Prostate gland (tissue), 2 donors: ENCODE results near the gene HDAC4.

Experiments used
- POLR2A ChIP-seq: fragments of 450-650 bp; IDR thresholded peaks from one replicate; pipeline ENCODE4 v1.6.1; 2016; ENCODE audit warnings: antibody characterized with exemption, mild to moderate bottlenecking
- POLR2AphosphoS5 ChIP-seq: sonication (generic); formaldehyde crosslinking; IDR thresholded peaks from one replicate; pipeline ENCODE4 v1.6.1; 2017; ENCODE audit warnings: antibody characterized with exemption
- TF ChIP-seq, protein P1 (sequence below), 4 experiments: fragments of 200-600 bp in 2 of 4; fragments of 450-650 bp in 2 of 4; sonication (generic) in 2 of 4; IDR thresholded peaks; 1 replicate in 3 of 4; 2 replicates in 1 of 4; pipeline ENCODE4 v1.5.1; 2016 to 2019; ENCODE audit warnings: antibody characterized with exemption in 4 of 4, mild to moderate bottlenecking in 2 of 4, moderate library complexity in 2 of 4

DNA sequence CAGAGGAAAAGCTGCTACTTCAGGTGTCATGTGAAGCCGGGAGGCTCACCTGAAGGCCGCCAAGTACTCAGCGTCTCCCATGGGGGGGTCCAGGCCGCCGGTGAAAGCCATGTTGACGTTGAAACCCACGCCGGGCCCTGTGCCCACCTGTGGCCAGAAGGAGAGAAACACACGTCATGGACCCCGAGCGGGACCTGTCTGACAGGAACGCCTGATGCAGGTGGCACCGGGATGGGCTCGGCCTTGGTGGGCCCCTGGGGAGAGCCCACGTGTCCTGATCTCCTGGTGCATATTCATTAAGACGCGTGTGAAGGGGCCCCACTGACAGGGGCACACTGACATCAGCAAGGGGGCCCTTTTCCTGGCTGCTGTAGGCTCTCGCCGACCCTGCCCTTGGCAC, 319.8 kb downstream of the HDAC4 start:
- TF ChIP-seq, protein P1, sequence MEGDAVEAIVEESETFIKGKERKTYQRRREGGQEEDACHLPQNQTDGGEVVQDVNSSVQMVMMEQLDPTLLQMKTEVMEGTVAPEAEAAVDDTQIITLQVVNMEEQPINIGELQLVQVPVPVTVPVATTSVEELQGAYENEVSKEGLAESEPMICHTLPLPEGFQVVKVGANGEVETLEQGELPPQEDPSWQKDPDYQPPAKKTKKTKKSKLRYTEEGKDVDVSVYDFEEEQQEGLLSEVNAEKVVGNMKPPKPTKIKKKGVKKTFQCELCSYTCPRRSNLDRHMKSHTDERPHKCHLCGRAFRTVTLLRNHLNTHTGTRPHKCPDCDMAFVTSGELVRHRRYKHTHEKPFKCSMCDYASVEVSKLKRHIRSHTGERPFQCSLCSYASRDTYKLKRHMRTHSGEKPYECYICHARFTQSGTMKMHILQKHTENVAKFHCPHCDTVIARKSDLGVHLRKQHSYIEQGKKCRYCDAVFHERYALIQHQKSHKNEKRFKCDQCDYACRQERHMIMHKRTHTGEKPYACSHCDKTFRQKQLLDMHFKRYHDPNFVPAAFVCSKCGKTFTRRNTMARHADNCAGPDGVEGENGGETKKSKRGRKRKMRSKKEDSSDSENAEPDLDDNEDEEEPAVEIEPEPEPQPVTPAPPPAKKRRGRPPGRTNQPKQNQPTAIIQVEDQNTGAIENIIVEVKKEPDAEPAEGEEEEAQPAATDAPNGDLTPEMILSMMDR (IDR thresholded peaks at IDR 0.05) = no peak
- TF ChIP-seq POLR2AphosphoS5 (no peak), POLR2A (no peak)
